Dedifferentiated amniotic fluid mesenchymal stem cell (primary cell): Measurements from ENCODE around the gene RARS1.
"Not testable (repeated sequence)": the region's sequence is repeated elsewhere in the genome, so short reads cannot be mapped to it uniquely, and the experiment has no call there.

ENCODE experiments used
- DNase-seq: peaks from one replicate; pipeline ENCODE4 v3.0.0-alpha.2; 2016; ENCODE audit errors: extremely low spot score

RARS1 gene

GRCh38 chr5:168481330-168481788, 4.9 kb upstream of the RARS1 start:
- DNase-seq = no peak

- no peak for DNase-seq
Measured at GRCh38 chr5:168482361-168482760, 3.9 kb upstream of the RARS1 start.

GRCh38 chr5:168489059-168489458, 2.8 kb downstream of the RARS1 start:
- no peak for DNase-seq

DNA sequence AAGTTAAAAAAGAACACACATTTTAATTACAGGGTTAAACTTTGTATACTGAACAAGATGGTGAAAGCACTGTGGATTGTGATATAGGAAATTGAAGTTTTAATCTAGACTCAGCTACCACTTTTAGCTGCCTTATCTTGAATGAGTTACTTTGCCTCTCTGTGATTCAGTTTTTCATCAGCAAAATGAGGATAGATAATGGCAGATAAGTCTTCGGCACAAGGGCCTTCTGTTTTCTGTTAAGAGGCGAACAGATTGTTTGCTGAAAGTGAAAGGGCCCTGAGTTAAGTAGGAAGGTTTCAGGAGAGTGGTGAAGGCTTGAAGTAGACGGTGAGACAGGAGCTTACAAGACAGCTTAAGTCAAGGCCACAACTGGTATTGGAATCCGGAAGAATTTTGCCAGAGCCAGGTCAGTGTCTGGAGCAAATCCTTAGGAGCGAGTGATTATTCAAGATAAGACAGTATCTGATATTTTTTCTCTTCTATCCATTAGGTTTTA, 7.8 kb downstream of the RARS1 start:
- no peak for DNase-seq

- no peak for DNase-seq
Measured at GRCh38 chr5:168502563-168503237, 16.4 kb downstream of the RARS1 start.

- no peak for DNase-seq
Measured at GRCh38 chr5:168513861-168514428, 27.7 kb downstream of the RARS1 start.

- no peak for DNase-seq
Measured at GRCh38 chr5:168525856-168526255, 39.6 kb downstream of the RARS1 start.

- DNase-seq = no peak
Measured at GRCh38 chr5:168527756-168528295, 41.6 kb downstream of the RARS1 start.

GRCh38 chr5:168528521-168529373, 42.5 kb downstream of the RARS1 start, which contains the start of gene FBLL1:
Gene FBLL1, plus strand, starts transcription at chr5:168529305. Its CDS starts 200 bp downstream, at chr5:168529505.
- no peak for DNase-seq

- no peak for DNase-seq
Measured at GRCh38 chr5:168529374-168530234, 43.3 kb downstream of the RARS1 start.

DNA sequence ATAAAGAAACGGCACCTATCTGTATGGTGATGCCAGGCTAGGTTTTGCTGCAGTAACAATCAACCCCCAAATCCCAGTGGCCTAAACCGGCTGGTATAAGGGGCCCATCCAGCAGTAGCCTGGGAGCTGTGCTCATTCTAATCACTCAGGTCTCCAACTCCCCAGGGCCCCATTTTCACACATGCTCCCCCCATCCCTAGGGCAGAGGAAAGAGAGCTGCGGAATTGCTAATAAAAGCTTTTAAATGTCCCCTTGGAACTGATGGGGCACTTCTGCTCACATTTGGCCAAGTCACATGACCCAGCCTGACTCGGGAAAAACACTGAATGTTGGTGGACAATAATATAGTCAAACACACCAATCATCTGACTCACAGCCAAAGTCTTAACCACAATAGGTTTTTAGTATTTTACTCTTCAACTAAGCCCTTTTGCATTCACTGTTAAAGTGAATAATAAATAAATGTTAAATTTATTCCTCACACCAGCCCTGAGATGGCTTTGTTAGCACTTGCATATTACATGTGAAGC, 44.4 kb downstream of the RARS1 start:
- no peak for DNase-seq

- no peak for DNase-seq
Measured at GRCh38 chr5:168531191-168531590, 44.9 kb downstream of the RARS1 start.

DNA sequence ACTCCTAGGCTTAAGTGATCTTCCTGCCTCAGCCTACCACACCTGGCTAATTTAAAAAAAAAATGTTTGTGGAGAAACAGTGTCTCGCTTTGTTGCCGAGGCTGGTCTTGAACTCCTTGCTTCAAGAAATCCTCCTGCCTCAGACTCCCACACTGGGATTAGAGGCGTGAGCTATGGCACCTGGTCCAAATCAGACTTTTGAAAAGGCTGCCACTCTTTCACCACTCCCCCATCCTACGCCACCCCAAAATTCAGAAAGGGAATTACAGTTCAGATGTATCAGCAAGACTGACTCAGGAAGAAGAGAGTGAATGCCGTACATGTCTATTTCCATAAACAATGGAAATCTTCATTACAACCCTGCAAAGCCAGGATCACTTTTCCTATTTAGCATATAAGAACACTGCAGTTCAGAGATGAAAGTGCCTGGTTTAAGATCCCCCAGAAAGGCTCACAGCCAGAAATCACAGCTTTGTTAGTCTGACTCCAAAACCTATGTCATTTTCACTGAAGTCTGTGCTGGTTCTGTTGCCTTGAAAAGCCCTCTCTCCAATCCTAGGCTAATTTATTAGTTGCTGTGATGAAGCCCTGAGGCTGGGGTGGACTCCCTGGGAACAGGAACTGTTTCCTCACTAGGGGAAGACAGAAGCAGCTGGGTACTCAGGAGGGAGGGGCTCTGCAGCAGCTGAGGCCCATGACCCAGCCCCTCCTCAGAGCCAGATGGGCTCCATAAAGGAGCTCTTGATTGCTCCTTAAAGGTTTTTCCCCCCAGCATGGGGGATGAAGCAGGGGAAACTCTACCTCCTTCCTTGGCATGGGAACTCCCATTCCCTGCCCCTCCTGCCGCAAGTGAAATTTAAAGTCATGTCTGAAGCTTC, 46.0 kb downstream of the RARS1 start:
- DNase-seq = no peak

GRCh38 chr5:168534351-168534750, 48.1 kb downstream of the RARS1 start:
- DNase-seq = not testable (repeated sequence)

DNA sequence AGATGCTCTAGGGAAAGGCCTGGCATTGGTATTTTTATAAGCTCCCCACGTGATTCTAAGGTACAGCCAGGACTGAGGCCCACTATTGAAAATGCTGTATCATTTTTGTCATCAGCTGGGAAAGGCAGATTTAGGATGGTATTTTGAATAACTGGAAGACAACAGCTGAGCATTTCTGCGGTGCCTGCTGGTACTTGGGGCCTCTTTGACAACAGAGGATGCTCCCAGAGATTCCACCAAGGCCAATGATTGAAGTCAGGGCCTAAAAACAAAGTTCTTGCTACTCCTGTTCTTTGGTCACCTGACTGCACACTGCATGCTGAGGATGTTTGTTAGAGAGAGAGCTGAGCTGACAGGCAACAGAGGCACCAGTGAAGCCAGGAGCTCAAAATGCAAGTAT, 50.9 kb downstream of the RARS1 start:
- no peak for DNase-seq

DNA sequence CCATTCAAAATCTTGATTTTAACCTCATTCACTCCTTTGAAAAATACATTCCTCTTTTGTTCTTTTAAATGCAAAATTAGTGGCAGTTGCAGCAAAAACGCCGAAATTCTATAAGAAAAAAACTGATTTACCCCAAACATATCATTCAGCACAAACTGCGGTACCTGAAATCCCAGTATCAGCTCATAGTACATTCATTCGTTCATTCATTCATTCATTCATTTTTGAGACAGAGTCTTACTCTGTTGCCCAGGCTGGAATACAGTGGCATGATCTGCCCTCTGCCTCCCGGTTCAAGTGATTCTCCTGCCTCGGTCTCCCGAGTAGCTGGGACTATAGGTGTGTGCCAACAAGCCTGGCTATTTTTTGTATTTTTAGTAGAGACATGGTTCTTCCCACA, 63.3 kb downstream of the RARS1 start:
- DNase-seq = no peak

GRCh38 chr5:168550656-168551055, 64.4 kb downstream of the RARS1 start:
- DNase-seq = no peak

DNA sequence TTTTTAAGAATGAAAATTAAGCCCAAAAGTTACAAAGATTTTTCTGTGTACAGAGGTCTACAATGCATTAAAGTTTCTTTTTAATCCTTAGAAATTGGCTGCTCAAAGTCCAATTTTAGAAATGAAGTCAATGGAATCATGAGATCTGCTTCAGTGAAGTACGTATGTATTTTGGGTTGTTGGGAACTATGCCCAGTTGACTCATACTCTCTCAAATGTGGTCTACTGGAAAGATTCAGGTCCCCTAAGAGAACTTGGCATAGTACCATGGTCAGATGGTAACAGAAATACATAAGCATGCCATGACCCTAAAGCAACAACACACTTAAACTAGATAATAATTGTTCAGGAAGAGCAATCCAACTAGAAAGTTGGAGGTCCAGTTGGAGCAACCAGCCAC, 65.9 kb downstream of the RARS1 start:
- DNase-seq = peak; percentile 83

DNA sequence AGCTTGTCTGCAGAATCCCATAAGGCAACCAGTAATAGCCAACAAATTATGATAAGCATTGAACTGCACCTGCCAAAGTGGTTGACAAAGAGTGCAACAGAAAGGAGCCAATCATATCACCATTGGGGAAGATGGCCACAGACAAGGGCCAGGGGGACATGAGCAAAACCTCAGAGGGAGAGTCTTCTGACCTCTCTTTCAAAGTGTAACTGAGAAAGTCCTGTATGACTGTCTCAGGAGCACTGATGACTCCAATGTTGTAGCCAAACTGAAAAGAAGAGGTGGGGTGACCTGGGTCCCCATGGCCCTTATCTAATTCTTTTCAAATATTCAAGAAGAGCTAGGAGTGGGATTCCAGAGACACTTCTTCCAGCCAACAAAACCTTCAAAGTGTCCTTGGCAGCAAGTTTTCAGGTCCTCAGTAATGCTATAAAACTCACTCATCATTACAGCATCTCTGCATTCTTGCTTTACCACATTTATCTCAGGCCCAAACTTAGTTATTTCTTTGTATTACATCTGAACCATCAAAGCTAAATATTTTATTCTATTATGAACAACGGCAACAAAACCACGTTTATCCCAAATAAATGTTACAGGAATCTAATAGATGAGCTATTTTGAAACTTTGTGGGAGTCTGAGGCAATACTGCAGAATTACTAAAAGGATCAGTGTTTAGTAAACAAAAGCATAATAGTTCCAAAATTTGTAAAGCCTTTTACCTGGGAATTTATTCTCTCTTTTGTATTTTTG, 67.3 kb downstream of the RARS1 start:
- DNase-seq = no peak
